Kidney (tissue), 14 donors: ENCODE results near the gene PLCL2. TPM values are rescaled to one million over a fixed set of nuclear protein-coding genes. Genes with fewer than 3 reads are reported as not detected.

Experiments
- DNase-seq, 5 donors: peaks; one replicate each; pipeline ENCODE4 v3.0.0-alpha.2; 2013 to 2020
- FAIRE-seq: peaks from 2 replicates; lab custom pipeline; 2012; peaks lifted over from hg19 to GRCh38; lab: Jason Lieb, UNC
- H3K27ac ChIP-seq, 2 donors: one replicate each; pipeline ENCODE4 v1.7.0; 2013; ENCODE audit warnings: low read depth in 2 of 2, low read length in 2 of 2, inconsistent platforms in 1 of 2
- H3K27me3 ChIP-seq: one replicate; pipeline ENCODE4 v1.7.1; 2013; ENCODE audit warnings: low read length, inconsistent platforms; ENCODE audit not compliant: control insufficient read depth, insufficient read depth
- H3K36me3 ChIP-seq, 3 donors: one replicate each; pipeline versions ENCODE4 v1.7.0 to v1.7.1; 2013; ENCODE audit warnings: low read length in 3 of 3, control low read depth in 1 of 3, inconsistent platforms in 1 of 3; ENCODE audit not compliant: insufficient read depth in 3 of 3, control insufficient read depth in 2 of 3
- H3K4me1 ChIP-seq, 3 donors: one replicate each; pipeline versions ENCODE4 v1.7.0 to v1.7.1; 2013; ENCODE audit warnings: low read length in 3 of 3, inconsistent platforms in 1 of 3, low read depth in 1 of 3; ENCODE audit not compliant: control insufficient read depth in 2 of 3, insufficient read depth in 2 of 3
- H3K4me3 ChIP-seq, 3 donors: one replicate each; pipeline versions ENCODE4 v1.7.0 to v1.8.1; 2013; ENCODE audit warnings: low read length in 3 of 3, control low read depth in 1 of 3, inconsistent platforms in 1 of 3
- H3K9ac ChIP-seq, 3 donors: one replicate each; pipeline versions ENCODE4 v1.7.0 to v1.7.1; 2013; ENCODE audit warnings: low read length in 3 of 3, control low read depth in 1 of 3, inconsistent platforms in 1 of 3
- H3K9me3 ChIP-seq, 3 donors: one replicate each; pipeline versions ENCODE4 v1.7.0 to v1.7.1; 2013; ENCODE audit warnings: low read length in 3 of 3, control low read depth in 1 of 3, inconsistent platforms in 1 of 3; ENCODE audit not compliant: control insufficient read depth in 2 of 3, insufficient read depth in 1 of 3
- CTCF ChIP-seq: IDR thresholded peaks from 3 replicates; pipeline ENCODE4 v1.5.1; 2012; ENCODE audit warnings: mild to moderate bottlenecking, moderate library complexity, borderline replicate concordance; ENCODE audit not compliant: insufficient read depth; ENCODE audit errors: extremely low read depth
- intact Hi-C: fragments of 100-400 bp; cut with DNase I; formaldehyde crosslinking; loops from one replicate; pipeline ENCODE4 v1.11.1; 2022
- polyA plus RNA-seq: library from polyadenylated mRNA; stranded (reverse); fragments of 350-450 nt; fragmentation: Illumina TruSeq; extraction: RNeasy Lipid Tissue Mini Kit (QIAGEN cat#74804); gene quantifications from one replicate; pipeline ENCODE4 v1.2.3, GENCODE V29; 2014; ENCODE audit warnings: low read depth, low replicate concordance; ENCODE audit not compliant: insufficient read depth
- total RNA-seq: library from RNA; stranded (reverse); fragmentation: NEBNext Ultra II Directional; extraction: Animal tissue kit (Norgen Biotek cat#: 25700); gene quantifications from one replicate; pipeline ENCODE4 v1.2.1, GENCODE V29; 2021
- donor health status: control.
- donor health status: control.
- donor health status: control.
- donor health status: control.
- donor health status: control.
- donor health status: DM: yes; HTN: yes; CAD: no.
- donor health status: Normal renal cell carcinoma (clear cell type).

Gene PLCL2
- total and polyA plus RNA-seq, 2 donors from 2014 or later, result 10.5 to 19.1 TPM

DNA sequence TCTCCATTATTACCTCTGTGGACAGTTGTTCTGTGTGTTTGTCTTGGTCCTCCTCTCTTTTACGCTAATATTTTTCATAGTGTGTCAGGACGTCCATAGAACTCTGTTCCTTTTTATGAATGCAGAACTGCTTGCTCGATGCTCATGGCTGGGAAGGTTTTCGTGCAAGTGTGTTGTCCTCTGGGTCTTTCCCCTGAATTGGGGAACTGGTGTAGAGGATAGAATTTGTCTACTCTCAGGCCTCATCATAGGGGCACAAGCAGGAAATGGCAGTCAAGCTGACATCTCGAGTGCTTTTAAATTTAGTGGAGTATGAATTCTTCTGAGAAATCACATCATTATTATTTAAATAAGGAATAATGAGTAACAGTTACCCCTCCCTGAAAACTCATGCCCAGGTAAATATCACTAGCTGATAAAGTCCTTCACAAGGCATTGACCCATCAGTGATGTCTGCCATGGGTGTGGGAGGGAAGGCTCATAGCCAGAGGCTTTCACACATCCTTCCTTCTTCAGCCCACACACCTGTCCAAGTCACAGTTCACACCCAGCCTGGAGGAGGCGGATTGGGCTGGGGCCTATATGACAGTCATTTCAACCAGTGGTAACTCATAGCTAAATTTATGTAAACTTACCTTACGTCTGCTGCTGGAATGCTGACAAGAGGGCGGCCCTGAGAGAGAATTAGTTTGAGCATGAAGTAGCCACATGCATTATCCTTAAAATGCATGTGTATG, 226.1 kb downstream of the PLCL2 start:
- no peaks in the 10 kb centered on the region for H3K4me1 ChIP-seq
- no peak overlapping the region for H3K4me3 ChIP-seq
- DNase-seq, result no peak
- H3K27ac ChIP-seq, result no peak overlapping the region
- H3K9ac ChIP-seq, result no peak overlapping the region
- H3K27me3 ChIP-seq, result no peaks in the 10 kb centered on the region
- intact Hi-C loops, result no loop called here
- no peaks in the 10 kb centered on the region for H3K9me3 ChIP-seq
- TF ChIP-seq CTCF, result no peak
- no peak for FAIRE-seq
- no peaks in the 10 kb centered on the region for H3K36me3 ChIP-seq

- no peaks in the 10 kb centered on the region for H3K9me3 ChIP-seq
- no peaks in the 10 kb centered on the region for H3K27me3 ChIP-seq
- DNase-seq, result no peak
- no peaks in the 10 kb centered on the region for H3K36me3 ChIP-seq
- no peak for TF ChIP-seq CTCF
- H3K4me3 ChIP-seq, result no peak overlapping the region
- no peak for FAIRE-seq
- no peaks in the 10 kb centered on the region for H3K4me1 ChIP-seq
- no peak overlapping the region for H3K9ac ChIP-seq
- peak overlapping the region in 1 of 2 donors; percentile 14 for H3K27ac ChIP-seq
- intact Hi-C loops, result no loop called here
Observed at GRCh38 chr3:17111586-17111985, 226.8 kb downstream of the PLCL2 start.

- intact Hi-C loops, result no loop called here
- no peak overlapping the region for H3K9ac ChIP-seq
- no peaks in the 10 kb centered on the region for H3K9me3 ChIP-seq
- H3K4me1 ChIP-seq, result no peaks in the 10 kb centered on the region
- FAIRE-seq, result no peak
- no peak overlapping the region for H3K4me3 ChIP-seq
- no peak overlapping the region for H3K27ac ChIP-seq
- DNase-seq, result no peak
- TF ChIP-seq CTCF, result no peak
- H3K36me3 ChIP-seq, result no peaks in the 10 kb centered on the region
- H3K27me3 ChIP-seq, result no peaks in the 10 kb centered on the region
Observed at GRCh38 chr3:17115186-17115585, 230.4 kb downstream of the PLCL2 start.
